RWPE1 (cell line): Measurements from ENCODE around the gene STARD10.

Source experiments
- CTCF ChIA-PET: fragments of 350-600 bp; sonication (Branson Sonifier 250); formaldehyde crosslinking; extraction: SDS; loops from one replicate; lab custom pipeline; 2021; lab: Yijun Ruan, JAX
- POLR2A ChIA-PET: fragments of 400-600 bp; formaldehyde crosslinking; extraction: SDS; loops from one replicate; lab custom pipeline; 2020; ENCODE audit warnings: antibody characterized with exemption; ENCODE audit not compliant: low non-redundant PET; lab: Yijun Ruan, JAX
- DNase-seq: peaks from one replicate; pipeline ENCODE4 v3.0.0; 2012; ENCODE audit warnings: low spot score
- H3K27ac ChIP-seq: fragments of 450-650 bp; 2 replicates; pipeline ENCODE4 v1.5.1; 2017
- TF ChIP-seq, protein P1 (sequence below): fragments of 450-650 bp; conservative IDR thresholded peaks from 2 replicates; pipeline ENCODE4 v1.5.1; 2017; ENCODE audit warnings: low read depth, mild to moderate bottlenecking

The STARD10 gene

GRCh38 chr11:72720047-72720446 is 73.8 kb downstream of the STARD10 start:
- CTCF ChIA-PET = no interaction called here
- TF ChIP-seq, protein P1, sequence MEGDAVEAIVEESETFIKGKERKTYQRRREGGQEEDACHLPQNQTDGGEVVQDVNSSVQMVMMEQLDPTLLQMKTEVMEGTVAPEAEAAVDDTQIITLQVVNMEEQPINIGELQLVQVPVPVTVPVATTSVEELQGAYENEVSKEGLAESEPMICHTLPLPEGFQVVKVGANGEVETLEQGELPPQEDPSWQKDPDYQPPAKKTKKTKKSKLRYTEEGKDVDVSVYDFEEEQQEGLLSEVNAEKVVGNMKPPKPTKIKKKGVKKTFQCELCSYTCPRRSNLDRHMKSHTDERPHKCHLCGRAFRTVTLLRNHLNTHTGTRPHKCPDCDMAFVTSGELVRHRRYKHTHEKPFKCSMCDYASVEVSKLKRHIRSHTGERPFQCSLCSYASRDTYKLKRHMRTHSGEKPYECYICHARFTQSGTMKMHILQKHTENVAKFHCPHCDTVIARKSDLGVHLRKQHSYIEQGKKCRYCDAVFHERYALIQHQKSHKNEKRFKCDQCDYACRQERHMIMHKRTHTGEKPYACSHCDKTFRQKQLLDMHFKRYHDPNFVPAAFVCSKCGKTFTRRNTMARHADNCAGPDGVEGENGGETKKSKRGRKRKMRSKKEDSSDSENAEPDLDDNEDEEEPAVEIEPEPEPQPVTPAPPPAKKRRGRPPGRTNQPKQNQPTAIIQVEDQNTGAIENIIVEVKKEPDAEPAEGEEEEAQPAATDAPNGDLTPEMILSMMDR = no peak
- DNase-seq = no peak
- H3K27ac ChIP-seq = peak overlapping the region; percentile 97
- POLR2A ChIA-PET = interaction anchor here (0.7 kb wide), 1 partner anchor 20 kb away, joined by 3 read pairs; no protein-coding TSS in a partner anchor

DNA sequence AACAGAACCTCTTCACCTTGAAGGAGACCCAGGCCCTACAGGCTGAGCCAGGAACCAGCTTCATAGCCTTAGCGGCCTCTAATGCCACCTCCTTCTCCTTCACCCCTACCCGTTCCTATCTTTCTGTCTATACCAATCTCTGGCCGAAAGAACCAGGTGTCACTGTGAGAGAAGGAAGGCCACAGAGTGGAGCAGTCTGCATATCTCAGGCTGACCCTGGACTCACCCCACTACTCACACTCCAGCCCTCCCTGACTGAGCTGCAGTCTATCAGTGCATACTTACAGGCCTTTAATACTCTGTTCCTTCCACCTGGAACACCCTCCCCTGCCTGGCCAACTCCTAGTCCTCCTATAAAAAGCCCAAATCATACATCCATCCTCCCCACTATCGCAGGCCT is 74.3 kb downstream of the STARD10 start:
- TF ChIP-seq, protein P1 = no peak
- H3K27ac ChIP-seq = peak overlapping the region; percentile 97
- ChIA-PET CTCF (no interaction called here), POLR2A (no interaction called here)
- no peak for DNase-seq

- CTCF ChIA-PET = no interaction called here
- TF ChIP-seq, protein P1 = no peak
- no peak for DNase-seq
- POLR2A ChIA-PET = no interaction called here
- peak overlapping the region; percentile 97 for H3K27ac ChIP-seq
Measured at GRCh38 chr11:72719144-72719543, 74.7 kb downstream of the STARD10 start.

DNA sequence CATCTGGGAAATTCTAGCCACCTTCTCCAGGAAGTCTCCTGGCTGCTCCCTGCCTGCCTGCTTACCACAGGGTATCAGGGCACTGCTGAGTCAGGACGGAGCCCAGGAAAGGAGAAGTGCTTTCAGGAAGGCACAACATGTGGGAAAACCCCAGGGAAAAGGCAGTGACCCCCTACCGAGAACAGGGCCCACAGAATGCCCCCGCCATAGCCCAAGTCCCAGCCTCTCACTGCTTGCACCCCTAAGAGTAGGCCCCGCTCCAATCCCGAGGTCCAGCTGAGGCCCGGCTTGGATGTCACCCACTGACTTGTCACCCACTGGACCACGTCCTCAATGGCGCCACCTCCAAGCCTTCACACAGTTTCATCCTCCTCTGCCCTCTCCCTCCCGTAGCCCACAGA is 75.7 kb downstream of the STARD10 start:
- ChIA-PET POLR2A (no interaction called here), CTCF (interaction anchor here (0.6 kb wide), 1 partner anchor 439 kb away, joined by 3 read pairs; no protein-coding TSS in a partner anchor)
- no peak for DNase-seq
- TF ChIP-seq, protein P1 = no peak
- H3K27ac ChIP-seq = peak overlapping the region; percentile 26

GRCh38 chr11:72716788-72717435 is 76.9 kb downstream of the STARD10 start:
- H3K27ac ChIP-seq = peak overlapping the region; percentile 26
- TF ChIP-seq, protein P1 = no peak
- POLR2A ChIA-PET = interaction anchor here (0.6 kb wide), 1 partner anchor 16 kb away, joined by 3 read pairs; no protein-coding TSS in a partner anchor
- CTCF ChIA-PET = interaction anchor here (0.6 to 0.7 kb wide), 2 partner anchors 97 to 446 kb away, joined by 3 to 4 read pairs; no protein-coding TSS in a partner anchor
- DNase-seq = no peak

GRCh38 chr11:72716290-72716689 is 77.6 kb downstream of the STARD10 start:
- TF ChIP-seq, protein P1 = no peak
- no peak for DNase-seq
- CTCF ChIA-PET = interaction anchor here (0.7 kb wide), 1 partner anchor 97 kb away, joined by 4 read pairs; no protein-coding TSS in a partner anchor
- POLR2A ChIA-PET = no interaction called here
- H3K27ac ChIP-seq = 0 out of 2 replicates have a peak overlapping the region, but pooled peaks have one; percentile 26
